RWPE2 (cell line): Measurements from ENCODE around the gene PPM1H.

Experiments used
- ATAC-seq: fragments of 200-7000 bp; cut with Tn5 transposase; 3 replicates; pipeline ENCODE4 v1.9.1; 2021; ENCODE audit warnings: low read depth
- DNase-seq: peaks from one replicate; pipeline ENCODE4 v3.0.0-alpha.2; 2020; ENCODE audit warnings: low spot score
- H3K27ac ChIP-seq: fragments of 450-650 bp; 2 replicates; pipeline ENCODE4 v1.5.1; 2017; ENCODE audit warnings: mild to moderate bottlenecking; ENCODE audit not compliant: poor library complexity, severe bottlenecking
- H3K27me3 ChIP-seq: fragments of 250-450 bp; sonication (Bioruptor Pico); 2 replicates; pipeline ENCODE4 v1.5.1; 2021; ENCODE audit warnings: mild to moderate bottlenecking, moderate library complexity; ENCODE audit not compliant: insufficient read depth, poor library complexity, severe bottlenecking
- H3K36me3 ChIP-seq: fragments of 250-450 bp; sonication (Bioruptor Pico); 2 replicates; pipeline ENCODE4 v1.5.1; 2020; ENCODE audit warnings: low read depth, mild to moderate bottlenecking, moderate library complexity
- H3K4me1 ChIP-seq: fragments of 250-450 bp; sonication (Bioruptor Pico); 2 replicates; pipeline ENCODE4 v1.5.1; 2021; ENCODE audit warnings: mild to moderate bottlenecking, moderate library complexity; ENCODE audit not compliant: insufficient read depth, poor library complexity, severe bottlenecking
- H3K4me3 ChIP-seq: fragments of 250-450 bp; sonication (Bioruptor Pico); 2 replicates; pipeline ENCODE4 v1.5.1; 2021; ENCODE audit warnings: mild to moderate bottlenecking, moderate library complexity; ENCODE audit not compliant: severe bottlenecking
- H3K9me3 ChIP-seq: fragments of 250-450 bp; sonication (Bioruptor Pico); 2 replicates; pipeline ENCODE4 v1.5.1; 2021; ENCODE audit warnings: mild to moderate bottlenecking, moderate library complexity; ENCODE audit not compliant: severe bottlenecking
- CTCF ChIP-seq: fragments of 450-650 bp; IDR thresholded peaks from one replicate; pipeline ENCODE4 v1.5.1; 2017; ENCODE audit warnings: mild to moderate bottlenecking, moderate library complexity; ENCODE audit not compliant: poor library complexity, severe bottlenecking

The PPM1H gene

DNA sequence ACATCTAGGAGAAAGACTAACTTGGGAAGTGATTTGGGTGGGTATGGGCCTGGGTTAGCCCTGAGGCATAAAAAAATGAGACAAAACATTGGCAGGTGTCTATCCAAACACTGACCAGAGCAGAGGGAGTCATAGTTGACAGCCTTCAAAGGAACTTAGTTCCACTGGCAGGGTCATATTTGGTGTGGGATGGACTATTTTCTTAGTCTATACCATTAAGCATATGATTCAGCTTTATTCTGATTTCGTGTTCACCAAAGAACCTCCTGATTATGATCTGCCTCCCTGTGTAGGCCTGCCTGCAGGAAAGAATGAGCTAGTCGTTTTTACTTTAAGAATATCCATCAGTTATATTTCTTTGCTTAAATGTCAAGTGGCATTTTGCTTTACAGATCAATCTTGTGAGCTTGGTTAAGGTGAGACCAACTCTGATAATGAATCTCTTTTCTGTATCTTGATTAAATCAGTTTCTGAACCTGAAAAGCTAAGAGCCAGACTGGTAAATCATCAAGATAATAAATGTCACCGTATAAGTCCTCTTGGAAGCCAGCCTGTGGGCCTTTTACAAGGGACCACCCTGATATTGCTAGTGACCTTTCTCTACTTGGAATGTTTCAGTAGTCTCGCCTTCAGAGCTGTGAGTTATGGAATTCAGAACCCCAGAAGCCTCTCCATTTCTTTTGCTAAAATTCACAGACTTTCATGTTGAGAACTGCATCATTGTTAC lies 285.4 kb downstream of the PPM1H start:
- Histone ChIP-seq H3K36me3 (no peaks in the 10 kb centered on the region), H3K9me3 (no peaks in the 10 kb centered on the region), H3K4me3 (no peak overlapping the region), H3K27ac (no peak overlapping the region), H3K4me1 (no peaks in the 10 kb centered on the region), H3K27me3 (no peaks in the 10 kb centered on the region)
- DNase-seq (no peak), ATAC-seq (no peak)
- no peak for TF ChIP-seq CTCF

DNA sequence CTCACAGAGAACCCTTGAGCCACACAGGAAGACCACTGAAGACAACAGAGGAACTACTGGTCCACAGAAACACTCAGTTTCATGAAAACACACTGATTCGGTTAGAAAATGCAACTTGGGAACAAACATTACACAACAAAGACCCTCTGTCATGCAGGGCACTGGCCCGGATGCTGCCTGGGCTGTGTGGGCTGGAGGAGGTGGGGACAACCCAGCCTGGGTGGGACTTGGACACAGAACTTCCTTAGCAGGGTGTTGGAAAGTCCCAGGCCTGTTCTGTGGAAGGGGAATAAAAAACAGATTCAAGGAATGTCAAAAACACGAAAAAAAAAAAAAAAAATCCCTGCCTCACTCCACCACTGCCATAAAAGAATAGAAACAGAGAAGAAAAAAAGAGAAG lies 287.4 kb downstream of the PPM1H start:
- DNase-seq = no peak
- Histone ChIP-seq H3K27ac (no peak overlapping the region), H3K9me3 (no peaks in the 10 kb centered on the region), H3K27me3 (no peaks in the 10 kb centered on the region), H3K4me1 (no peaks in the 10 kb centered on the region), H3K4me3 (no peak overlapping the region), H3K36me3 (no peaks in the 10 kb centered on the region)
- no peak for TF ChIP-seq CTCF
- no peak for ATAC-seq

- Histone ChIP-seq H3K4me3 (no peak overlapping the region), H3K36me3 (no peaks in the 10 kb centered on the region), H3K9me3 (no peaks in the 10 kb centered on the region), H3K27me3 (no peaks in the 10 kb centered on the region), H3K27ac (no peak overlapping the region), H3K4me1 (no peaks in the 10 kb centered on the region)
- DNase-seq (no peak), ATAC-seq (no peak)
- no peak for TF ChIP-seq CTCF
Measured at GRCh38 chr12:62646566-62646965, 288.4 kb downstream of the PPM1H start.

GRCh38 chr12:62643486-62643885 lies 291.5 kb downstream of the PPM1H start:
- H3K4me3 ChIP-seq = no peak overlapping the region
- no peak overlapping the region for H3K27ac ChIP-seq
- H3K4me1 ChIP-seq = peaks cover 6% of the 10 kb centered on the region
- no peak for ATAC-seq
- no peak for TF ChIP-seq CTCF
- H3K36me3 ChIP-seq = no peaks in the 10 kb centered on the region
- no peak for DNase-seq
- no peaks in the 10 kb centered on the region for H3K27me3 ChIP-seq
- no peaks in the 10 kb centered on the region for H3K9me3 ChIP-seq

- no peak for DNase-seq
- Histone ChIP-seq H3K4me3 (no peak overlapping the region), H3K27me3 (no peaks in the 10 kb centered on the region), H3K9me3 (peaks cover 2% of the 10 kb centered on the region), H3K36me3 (no peaks in the 10 kb centered on the region), H3K27ac (no peak overlapping the region), H3K4me1 (peaks cover 6% of the 10 kb centered on the region)
- no peak for TF ChIP-seq CTCF
- ATAC-seq = no peak
Measured at GRCh38 chr12:62642486-62642885, 292.5 kb downstream of the PPM1H start.
